ENCODE measurements around the gene UBTD2.
"Not testable (repeated sequence)": the region's sequence is repeated elsewhere in the genome, so short reads cannot be mapped to it uniquely, and the experiment has no call there.

DNA sequence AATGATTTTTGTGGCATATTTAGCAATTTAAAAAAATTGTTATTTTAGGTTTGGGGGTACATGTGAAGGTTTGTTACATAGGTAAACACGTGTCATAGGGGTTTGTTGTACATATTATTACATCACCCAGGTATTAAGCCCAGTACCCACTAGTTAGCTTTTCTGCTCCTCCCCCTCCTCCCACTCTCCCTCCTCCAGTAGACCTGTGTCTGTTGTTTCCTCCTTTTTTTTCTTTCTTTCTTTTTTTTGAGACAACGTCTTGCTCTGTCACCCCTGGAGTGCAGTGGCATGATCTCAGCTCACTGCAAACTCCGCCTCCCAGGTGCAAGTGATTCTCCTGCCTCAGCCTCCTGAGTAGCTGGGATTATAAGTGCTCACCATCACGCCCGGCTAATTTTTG, 8.3 kb upstream of the UBTD2 start:
- TF ChIP-seq, protein P1, sequence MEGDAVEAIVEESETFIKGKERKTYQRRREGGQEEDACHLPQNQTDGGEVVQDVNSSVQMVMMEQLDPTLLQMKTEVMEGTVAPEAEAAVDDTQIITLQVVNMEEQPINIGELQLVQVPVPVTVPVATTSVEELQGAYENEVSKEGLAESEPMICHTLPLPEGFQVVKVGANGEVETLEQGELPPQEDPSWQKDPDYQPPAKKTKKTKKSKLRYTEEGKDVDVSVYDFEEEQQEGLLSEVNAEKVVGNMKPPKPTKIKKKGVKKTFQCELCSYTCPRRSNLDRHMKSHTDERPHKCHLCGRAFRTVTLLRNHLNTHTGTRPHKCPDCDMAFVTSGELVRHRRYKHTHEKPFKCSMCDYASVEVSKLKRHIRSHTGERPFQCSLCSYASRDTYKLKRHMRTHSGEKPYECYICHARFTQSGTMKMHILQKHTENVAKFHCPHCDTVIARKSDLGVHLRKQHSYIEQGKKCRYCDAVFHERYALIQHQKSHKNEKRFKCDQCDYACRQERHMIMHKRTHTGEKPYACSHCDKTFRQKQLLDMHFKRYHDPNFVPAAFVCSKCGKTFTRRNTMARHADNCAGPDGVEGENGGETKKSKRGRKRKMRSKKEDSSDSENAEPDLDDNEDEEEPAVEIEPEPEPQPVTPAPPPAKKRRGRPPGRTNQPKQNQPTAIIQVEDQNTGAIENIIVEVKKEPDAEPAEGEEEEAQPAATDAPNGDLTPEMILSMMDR (IDR thresholded peaks at IDR 0.05): not testable (repeated sequence)
- TF ChIP-seq POLR2AphosphoS5 (IDR thresholded peaks at IDR 0.05); EP300 (IDR thresholded peaks at IDR 0.05; ENCODE audit: low read depth): not testable (repeated sequence)

All from transverse colon (tissue), 4 donors.